ENCODE results near the gene FUT3.

DNA sequence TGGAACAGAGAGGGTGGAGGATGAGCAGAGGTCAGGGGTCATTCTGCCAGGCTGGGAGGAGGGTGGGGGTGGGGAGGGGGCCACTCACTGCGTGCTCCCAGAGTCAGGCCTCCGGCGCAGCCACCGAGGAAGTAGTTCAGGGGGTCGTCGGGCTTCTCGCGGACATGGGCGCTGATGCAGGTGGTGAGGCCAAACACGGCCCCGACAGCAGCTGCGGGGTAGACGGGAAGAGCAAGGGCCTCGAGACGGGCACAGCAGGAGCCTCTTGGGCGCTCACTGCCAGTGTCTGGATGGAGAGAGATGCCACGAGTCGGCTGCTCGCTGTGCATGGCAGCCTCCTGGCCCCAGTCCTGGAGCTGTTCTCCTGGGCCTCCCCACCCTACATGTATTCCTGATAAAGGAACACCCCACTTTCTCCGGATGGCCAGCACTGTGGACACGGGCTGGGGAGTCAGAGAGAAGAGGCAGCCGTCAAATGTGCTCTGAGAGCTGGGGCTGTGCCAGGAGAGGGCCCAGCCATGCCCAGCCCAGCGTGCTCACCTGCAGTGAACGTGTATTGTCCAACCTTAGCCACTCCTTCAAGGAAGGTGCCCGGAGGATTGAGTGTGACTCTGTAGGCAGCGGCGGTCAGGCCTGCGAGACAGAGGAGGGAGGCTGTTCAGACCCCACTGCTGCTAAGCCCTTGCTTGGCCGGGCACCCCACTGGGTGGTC, 45.3 kb upstream of the FUT3 start:
- TF ChIP-seq, protein P1, sequence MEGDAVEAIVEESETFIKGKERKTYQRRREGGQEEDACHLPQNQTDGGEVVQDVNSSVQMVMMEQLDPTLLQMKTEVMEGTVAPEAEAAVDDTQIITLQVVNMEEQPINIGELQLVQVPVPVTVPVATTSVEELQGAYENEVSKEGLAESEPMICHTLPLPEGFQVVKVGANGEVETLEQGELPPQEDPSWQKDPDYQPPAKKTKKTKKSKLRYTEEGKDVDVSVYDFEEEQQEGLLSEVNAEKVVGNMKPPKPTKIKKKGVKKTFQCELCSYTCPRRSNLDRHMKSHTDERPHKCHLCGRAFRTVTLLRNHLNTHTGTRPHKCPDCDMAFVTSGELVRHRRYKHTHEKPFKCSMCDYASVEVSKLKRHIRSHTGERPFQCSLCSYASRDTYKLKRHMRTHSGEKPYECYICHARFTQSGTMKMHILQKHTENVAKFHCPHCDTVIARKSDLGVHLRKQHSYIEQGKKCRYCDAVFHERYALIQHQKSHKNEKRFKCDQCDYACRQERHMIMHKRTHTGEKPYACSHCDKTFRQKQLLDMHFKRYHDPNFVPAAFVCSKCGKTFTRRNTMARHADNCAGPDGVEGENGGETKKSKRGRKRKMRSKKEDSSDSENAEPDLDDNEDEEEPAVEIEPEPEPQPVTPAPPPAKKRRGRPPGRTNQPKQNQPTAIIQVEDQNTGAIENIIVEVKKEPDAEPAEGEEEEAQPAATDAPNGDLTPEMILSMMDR (IDR thresholded peaks at IDR 0.05): no peak
- TF ChIP-seq ZFX (IDR thresholded peaks at IDR 0.05; ENCODE audit: borderline replicate concordance): no peak
